Skeletal muscle satellite cell (primary cell): ENCODE results near the gene ADGRL3. TPM values are rescaled to one million over a fixed set of nuclear protein-coding genes. Genes with fewer than 3 reads are reported as not detected.

ENCODE experiments used
- H3K27me3 ChIP-seq: 2 replicates; pipeline ENCODE4 v1.7.0; 2013; ENCODE audit warnings: low read length; ENCODE audit not compliant: control insufficient read depth, insufficient read depth
- H3K36me3 ChIP-seq: 2 replicates; pipeline ENCODE4 v1.7.0; 2013; ENCODE audit warnings: mild to moderate bottlenecking, control low read depth, low read length; ENCODE audit not compliant: insufficient read depth
- H3K4me1 ChIP-seq: 2 replicates; pipeline ENCODE4 v1.7.0; 2013; ENCODE audit warnings: low read length; ENCODE audit not compliant: control insufficient read depth, insufficient read depth
- H3K4me2 ChIP-seq: 2 replicates; pipeline ENCODE4 v1.7.0; 2013; ENCODE audit warnings: mild to moderate bottlenecking, low read length
- H3K4me3 ChIP-seq: 2 replicates; pipeline ENCODE4 v1.7.0; 2013; ENCODE audit warnings: low read length
- H3K9ac ChIP-seq: 2 replicates; pipeline ENCODE4 v1.7.0; 2013; ENCODE audit warnings: mild to moderate bottlenecking, low read depth, low read length, moderate library complexity
- H3K9me3 ChIP-seq: replicated peaks from 2 replicates; pipeline ENCODE4 v1.7.0; 2013; ENCODE audit warnings: mild to moderate bottlenecking, control low read depth, low read length
- small RNA-seq: library from RNA; depleted of rRNA; stranded (forward); fragments of <200 nt; gene quantifications from one replicate; pipeline ENCODE3, GENCODE V24; 2012

ADGRL3 gene

GRCh38 chr4:62087706-62088105 is 887.6 kb downstream of the ADGRL3 start:
- no peak overlapping the region for H3K4me3 ChIP-seq
- no peaks in the 10 kb centered on the region for H3K9me3 ChIP-seq
- H3K36me3 ChIP-seq = no peaks in the 10 kb centered on the region
- H3K4me2 ChIP-seq = no peak overlapping the region
- H3K27me3 ChIP-seq = no peaks in the 10 kb centered on the region
- no peaks in the 10 kb centered on the region for H3K4me1 ChIP-seq
- H3K9ac ChIP-seq = no peak overlapping the region

GRCh38 chr4:62093735-62094134 is 893.6 kb downstream of the ADGRL3 start:
- Histone ChIP-seq H3K9ac (no peak overlapping the region), H3K9me3 (no peaks in the 10 kb centered on the region), H3K36me3 (no peaks in the 10 kb centered on the region), H3K4me3 (no peak overlapping the region), H3K4me1 (no peaks in the 10 kb centered on the region), H3K4me2 (no peak overlapping the region), H3K27me3 (no peaks in the 10 kb centered on the region)

DNA sequence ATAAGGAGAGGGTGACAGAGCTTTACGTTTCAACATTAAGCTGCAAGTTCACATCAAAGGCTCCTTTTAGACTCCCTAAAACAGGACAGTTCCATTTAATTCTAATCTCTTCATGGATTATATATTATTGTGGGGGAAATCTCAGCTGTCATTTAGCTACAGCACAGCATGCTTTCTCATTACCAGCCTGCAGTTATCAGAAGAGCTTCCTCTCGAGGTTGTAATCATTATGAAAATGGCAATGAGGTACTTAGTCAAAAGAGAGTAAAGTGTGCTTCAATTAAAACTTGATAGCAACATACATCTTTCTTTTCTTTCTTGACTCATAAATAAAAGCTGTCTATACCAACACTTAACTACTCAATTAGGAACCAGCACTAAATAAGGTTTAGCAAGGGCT is 896.8 kb downstream of the ADGRL3 start:
- Histone ChIP-seq H3K36me3 (no peaks in the 10 kb centered on the region), H3K9ac (no peak overlapping the region), H3K4me2 (no peak overlapping the region), H3K4me1 (no peaks in the 10 kb centered on the region), H3K9me3 (no peaks in the 10 kb centered on the region), H3K27me3 (no peaks in the 10 kb centered on the region), H3K4me3 (no peak overlapping the region)

- Histone ChIP-seq H3K9ac (no peak overlapping the region), H3K9me3 (no peaks in the 10 kb centered on the region), H3K4me2 (no peak overlapping the region), H3K4me3 (no peak overlapping the region), H3K4me1 (no peaks in the 10 kb centered on the region), H3K27me3 (no peaks in the 10 kb centered on the region), H3K36me3 (no peaks in the 10 kb centered on the region)
These were observed 915.1 kb downstream of the ADGRL3 start for GRCh38 chr4:62115216-62115615.

DNA sequence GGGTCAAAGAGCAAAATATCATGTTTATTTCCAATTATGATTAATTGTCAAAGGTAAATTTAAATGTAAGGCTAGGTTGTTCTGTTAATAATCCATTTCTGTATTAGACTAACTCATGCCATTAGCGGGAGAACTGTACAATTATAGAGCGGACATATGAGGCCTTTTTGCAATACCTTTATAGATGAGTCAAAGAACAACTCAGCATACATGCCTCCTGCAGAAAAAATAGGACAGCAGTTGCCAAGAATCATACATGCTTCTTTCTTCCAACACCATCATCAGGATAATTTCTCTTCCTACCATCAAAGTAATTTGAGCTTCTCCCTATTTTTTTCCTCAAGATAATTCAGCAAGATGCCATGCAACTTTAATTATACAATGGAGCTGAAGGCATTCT is 917.8 kb downstream of the ADGRL3 start:
- Histone ChIP-seq H3K9ac (no peak overlapping the region), H3K4me3 (no peak overlapping the region), H3K9me3 (no peaks in the 10 kb centered on the region), H3K4me2 (no peak overlapping the region), H3K4me1 (no peaks in the 10 kb centered on the region), H3K27me3 (no peaks in the 10 kb centered on the region), H3K36me3 (no peaks in the 10 kb centered on the region)

DNA sequence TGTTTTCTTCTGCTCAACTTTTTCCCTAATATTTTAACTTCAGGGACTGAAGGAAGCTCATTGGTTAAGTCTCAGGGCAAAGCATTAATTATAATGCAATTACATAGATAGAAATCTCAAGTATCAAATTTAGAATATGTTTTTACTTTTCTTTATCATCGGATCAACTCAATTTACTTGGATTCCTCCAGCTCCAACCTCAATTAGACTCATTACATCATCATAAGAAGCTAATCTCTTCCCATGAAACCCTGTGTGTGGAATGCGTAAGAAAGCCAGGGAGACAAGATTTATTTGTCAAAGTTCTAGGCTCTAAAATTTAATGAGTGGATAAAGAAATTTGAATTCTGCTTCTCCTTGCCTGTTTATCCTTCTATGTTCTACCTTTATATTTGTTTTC is 918.4 kb downstream of the ADGRL3 start:
- H3K9ac ChIP-seq = no peak overlapping the region
- H3K9me3 ChIP-seq = no peaks in the 10 kb centered on the region
- H3K4me1 ChIP-seq = no peaks in the 10 kb centered on the region
- no peak overlapping the region for H3K4me2 ChIP-seq
- H3K27me3 ChIP-seq = no peaks in the 10 kb centered on the region
- H3K36me3 ChIP-seq = no peaks in the 10 kb centered on the region
- no peak overlapping the region for H3K4me3 ChIP-seq

DNA sequence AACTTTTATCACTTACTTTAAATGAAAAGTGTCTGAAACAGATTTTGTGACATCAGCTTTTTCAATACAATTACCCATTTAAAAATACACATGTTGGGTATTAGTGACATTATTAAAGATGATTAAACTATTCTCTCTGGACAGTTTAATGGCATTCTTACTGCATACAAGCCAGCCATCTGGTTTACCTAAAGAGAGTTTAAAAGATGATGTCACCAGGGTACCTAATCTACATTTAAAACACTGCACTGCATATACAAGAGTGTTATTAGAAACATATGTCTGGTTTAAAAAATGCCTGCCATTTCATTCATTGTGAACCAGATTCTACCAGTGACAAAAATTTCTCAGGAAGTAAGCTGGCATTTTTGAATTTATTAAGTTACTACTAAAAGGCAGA is 919.1 kb downstream of the ADGRL3 start:
- H3K4me3 ChIP-seq = no peak overlapping the region
- no peaks in the 10 kb centered on the region for H3K9me3 ChIP-seq
- no peaks in the 10 kb centered on the region for H3K4me1 ChIP-seq
- H3K27me3 ChIP-seq = no peaks in the 10 kb centered on the region
- no peak overlapping the region for H3K9ac ChIP-seq
- H3K36me3 ChIP-seq = no peaks in the 10 kb centered on the region
- H3K4me2 ChIP-seq = no peak overlapping the region

DNA sequence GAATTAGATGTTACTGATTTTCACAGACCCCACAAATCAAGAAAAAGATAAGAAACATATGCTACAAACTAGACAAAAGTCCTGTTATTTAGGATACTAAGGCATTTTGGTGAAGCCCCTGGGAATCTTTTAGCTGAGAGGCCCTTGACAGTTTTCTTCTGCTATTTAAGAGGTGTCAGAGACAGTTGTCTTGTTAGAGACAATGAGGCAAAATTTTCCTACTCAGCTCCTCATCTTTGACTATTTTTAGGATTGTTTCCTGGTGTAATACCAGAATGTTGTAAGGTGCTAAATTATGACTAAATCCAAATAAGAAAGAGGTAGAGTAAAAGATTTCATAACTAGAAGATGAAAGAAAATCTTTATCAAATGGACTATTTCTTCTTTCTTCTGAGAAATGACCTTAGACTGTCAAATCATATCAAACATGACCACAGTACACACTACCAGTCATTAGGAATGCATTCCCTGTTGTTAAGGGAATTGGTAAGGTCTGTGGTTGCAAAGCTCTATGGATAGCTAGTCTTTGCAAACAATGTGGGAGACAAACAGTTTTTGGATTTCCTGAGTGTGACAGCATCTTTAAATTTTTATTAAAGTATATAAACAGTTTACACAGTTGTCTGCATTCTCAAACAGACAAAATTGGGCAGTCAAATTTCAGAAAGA is 926.1 kb downstream of the ADGRL3 start:
- H3K9ac ChIP-seq = no peak overlapping the region
- no peaks in the 10 kb centered on the region for H3K9me3 ChIP-seq
- H3K4me3 ChIP-seq = no peak overlapping the region
- no peak overlapping the region for H3K4me2 ChIP-seq
- H3K27me3 ChIP-seq = no peaks in the 10 kb centered on the region
- no peaks in the 10 kb centered on the region for H3K4me1 ChIP-seq
- no peaks in the 10 kb centered on the region for H3K36me3 ChIP-seq

Small RNA genes lying within 50 kb of the gene (small RNA-seq; reads per million reads assigned to genes)
- not detected for gene RF00019
